Karpas-422 (cell line): ENCODE data around the gene GRB10. TPM values are rescaled to one million over a fixed set of nuclear protein-coding genes. Genes with fewer than 3 reads are reported as not detected.

Experiments
- total RNA-seq: library from RNA; depleted of rRNA; stranded (reverse); fragments of >200 nt; shearing (Covaris generic); gene quantifications from 2 replicates; pipeline ENCODE4 v1.2.3, GENCODE V29; 2014; ENCODE audit warnings: low replicate concordance; rRNA removed

The GRB10 gene
- total RNA-seq, 1 experiment from 2014 or later: not detected

Other genes starting within 250 kb of the GRB10 start
- gene DDC, start 217.5 kb downstream of the GRB10 start, total RNA-seq: not detected in 2 replicates